ENCODE results near the gene SDS.

DNA sequence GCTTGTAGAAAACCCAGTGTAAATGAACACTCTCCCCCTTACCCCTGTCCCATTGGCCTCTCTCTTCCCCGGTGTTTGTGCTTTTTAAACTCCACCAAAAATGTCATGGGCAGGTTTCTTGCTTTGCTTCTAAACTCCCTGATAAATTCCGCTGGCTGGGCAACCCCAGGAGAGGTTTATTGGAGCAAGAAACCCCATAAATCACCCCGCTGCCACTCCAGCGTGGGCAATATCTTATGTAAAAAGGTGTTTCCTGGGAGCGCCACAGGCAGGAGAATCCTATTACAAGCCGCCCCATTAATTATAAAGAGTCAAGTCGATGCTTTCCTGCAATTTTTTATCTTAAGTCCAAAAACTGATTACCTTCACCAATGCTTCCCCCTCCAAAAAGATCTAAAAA is 45.2 kb upstream of the SDS start:
- TF ChIP-seq POLR2A (IDR thresholded peaks at IDR 0.05; ENCODE audit: control extremely low read depth in 1 of 2, low read depth in 2 of 2, low read length in 2 of 2): no peak
- no peak for TF ChIP-seq YY1 (IDR thresholded peaks at IDR 0.05; ENCODE audit: low read depth, low read length)
- TF ChIP-seq, protein P1, sequence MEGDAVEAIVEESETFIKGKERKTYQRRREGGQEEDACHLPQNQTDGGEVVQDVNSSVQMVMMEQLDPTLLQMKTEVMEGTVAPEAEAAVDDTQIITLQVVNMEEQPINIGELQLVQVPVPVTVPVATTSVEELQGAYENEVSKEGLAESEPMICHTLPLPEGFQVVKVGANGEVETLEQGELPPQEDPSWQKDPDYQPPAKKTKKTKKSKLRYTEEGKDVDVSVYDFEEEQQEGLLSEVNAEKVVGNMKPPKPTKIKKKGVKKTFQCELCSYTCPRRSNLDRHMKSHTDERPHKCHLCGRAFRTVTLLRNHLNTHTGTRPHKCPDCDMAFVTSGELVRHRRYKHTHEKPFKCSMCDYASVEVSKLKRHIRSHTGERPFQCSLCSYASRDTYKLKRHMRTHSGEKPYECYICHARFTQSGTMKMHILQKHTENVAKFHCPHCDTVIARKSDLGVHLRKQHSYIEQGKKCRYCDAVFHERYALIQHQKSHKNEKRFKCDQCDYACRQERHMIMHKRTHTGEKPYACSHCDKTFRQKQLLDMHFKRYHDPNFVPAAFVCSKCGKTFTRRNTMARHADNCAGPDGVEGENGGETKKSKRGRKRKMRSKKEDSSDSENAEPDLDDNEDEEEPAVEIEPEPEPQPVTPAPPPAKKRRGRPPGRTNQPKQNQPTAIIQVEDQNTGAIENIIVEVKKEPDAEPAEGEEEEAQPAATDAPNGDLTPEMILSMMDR (IDR thresholded peaks at IDR 0.05; ENCODE audit: control extremely low read depth in 1 of 3, insufficient read depth in 1 of 3, low read depth in 1 of 3, low read length in 3 of 3): no peak
- no peak for TF ChIP-seq POLR2AphosphoS5 (IDR thresholded peaks at IDR 0.05; ENCODE audit: low read depth, low read length)
- no peak for TF ChIP-seq SP2 (IDR thresholded peaks at IDR 0.05; ENCODE audit: low read length)
- no peak for TF ChIP-seq CBX8 (IDR thresholded peaks at IDR 0.05; ENCODE audit: borderline replicate concordance, low read depth, low read length)
- TF ChIP-seq CTBP2 (IDR thresholded peaks at IDR 0.05; ENCODE audit: borderline replicate concordance, insufficient read depth, insufficient read length, low read length): no peak
- TF ChIP-seq SIRT6 (IDR thresholded peaks at IDR 0.05; ENCODE audit: low read length): no peak
- TF ChIP-seq EP300 (IDR thresholded peaks at IDR 0.05; ENCODE audit: borderline replicate concordance in 1 of 2, low read depth in 2 of 2, low read length in 2 of 2): no peak
- TF ChIP-seq, protein P2, sequence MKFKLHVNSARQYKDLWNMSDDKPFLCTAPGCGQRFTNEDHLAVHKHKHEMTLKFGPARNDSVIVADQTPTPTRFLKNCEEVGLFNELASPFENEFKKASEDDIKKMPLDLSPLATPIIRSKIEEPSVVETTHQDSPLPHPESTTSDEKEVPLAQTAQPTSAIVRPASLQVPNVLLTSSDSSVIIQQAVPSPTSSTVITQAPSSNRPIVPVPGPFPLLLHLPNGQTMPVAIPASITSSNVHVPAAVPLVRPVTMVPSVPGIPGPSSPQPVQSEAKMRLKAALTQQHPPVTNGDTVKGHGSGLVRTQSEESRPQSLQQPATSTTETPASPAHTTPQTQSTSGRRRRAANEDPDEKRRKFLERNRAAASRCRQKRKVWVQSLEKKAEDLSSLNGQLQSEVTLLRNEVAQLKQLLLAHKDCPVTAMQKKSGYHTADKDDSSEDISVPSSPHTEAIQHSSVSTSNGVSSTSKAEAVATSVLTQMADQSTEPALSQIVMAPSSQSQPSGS (IDR thresholded peaks at IDR 0.05; ENCODE audit: low read length): no peak
- no peak for TF ChIP-seq FOSL1 (IDR thresholded peaks at IDR 0.05; ENCODE audit: insufficient read depth, low read depth, low read length)
